Tibial artery (tissue), 4 donors: ENCODE measurements around the gene MICAL2.

ENCODE experiments used
- DNase-seq, 2 donors: peaks; one replicate each; pipeline ENCODE4 v3.0.0-alpha.2; 2019
- H3K27ac ChIP-seq, 2 donors: fragments of 200-600 bp; sonication (generic) in 1 of 2; 1 replicate in 1 of 2; 2 replicates in 1 of 2; pipeline ENCODE4 v1.5.1; 2018 to 2019; ENCODE audit warnings: mild to moderate bottlenecking in 1 of 2
- H3K27me3 ChIP-seq, 2 donors: fragments of 200-600 bp; sonication (generic) in 1 of 2; one replicate each; pipeline versions ENCODE4 v1.5.1 to v1.6.0; 2016 to 2019
- H3K36me3 ChIP-seq, 3 donors: fragments of 200-600 bp; sonication (generic) in 2 of 3; one replicate each; pipeline ENCODE4 v1.5.1; 2016 to 2019; ENCODE audit warnings: mild to moderate bottlenecking in 2 of 3
- H3K4me1 ChIP-seq, 4 donors: fragments of 200-600 bp; sonication (generic) in 2 of 4; 1 replicate in 3 of 4; 2 replicates in 1 of 4; pipeline ENCODE4 v1.5.1; 2016 to 2019
- H3K4me3 ChIP-seq, 2 donors: fragments of 200-600 bp; sonication (generic) in 1 of 2; 1 replicate in 1 of 2; 2 replicates in 1 of 2; pipeline ENCODE4 v1.5.1; 2018 to 2019; ENCODE audit warnings: mild to moderate bottlenecking in 2 of 2
- H3K9me3 ChIP-seq, 3 donors: fragments of 200-600 bp; sonication (generic) in 1 of 3; one replicate each; pipeline ENCODE4 v1.5.1; 2016 to 2019
- CTCF ChIP-seq, 2 experiments: fragments of 200-600 bp in 1 of 2; fragments of 450-650 bp in 1 of 2; IDR thresholded peaks; one replicate each; pipeline ENCODE4 v1.5.1; 2017 to 2019; ENCODE audit warnings: antibody characterized with exemption in 2 of 2, mild to moderate bottlenecking in 1 of 2, moderate library complexity in 1 of 2
- intact Hi-C: fragments of 100-400 bp; cut with DNase I; formaldehyde crosslinking; loops from one replicate; pipeline ENCODE4 v1.15.0; 2023; ENCODE audit warnings: low total_unique reads

MICAL2 gene

DNA sequence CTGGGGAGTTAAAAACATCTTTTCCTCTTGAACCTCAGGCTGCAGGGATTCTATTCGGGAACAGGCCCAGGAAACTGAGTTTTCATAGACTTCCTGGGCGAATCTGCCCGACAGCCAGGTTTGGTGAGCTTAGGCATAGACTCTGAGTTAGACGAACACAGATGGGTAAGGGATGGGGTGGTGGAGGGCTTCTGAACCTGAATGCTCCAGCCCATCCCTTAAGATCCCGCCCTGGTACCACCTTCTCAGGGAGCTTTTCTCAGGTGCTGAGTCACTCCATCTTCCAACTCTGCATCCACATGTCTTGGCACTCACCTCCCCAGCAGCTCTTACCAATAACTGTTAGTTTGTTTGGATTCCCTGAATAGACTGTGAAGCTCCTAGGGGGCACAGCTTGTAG is 37.4 kb downstream of the MICAL2 start:
- peak overlapping the region; percentile 43 to 91 for H3K27ac ChIP-seq
- TF ChIP-seq CTCF (IDR thresholded peaks at IDR 0.05), result no peak
- peaks cover under 1% of the 10 kb centered on the region in 3 donors for H3K36me3 ChIP-seq
- H3K27me3 ChIP-seq, result no peaks in the 10 kb centered on the region
- H3K4me1 ChIP-seq, result peaks cover 0 to 82% (median 47%) of the 10 kb centered on the region in 4 donors
- no peaks in the 10 kb centered on the region for H3K9me3 ChIP-seq
- intact Hi-C loops, result no loop called here
- no peak overlapping the region for H3K4me3 ChIP-seq
- peak in 1 of 2 donors; percentile 54 for DNase-seq

DNA sequence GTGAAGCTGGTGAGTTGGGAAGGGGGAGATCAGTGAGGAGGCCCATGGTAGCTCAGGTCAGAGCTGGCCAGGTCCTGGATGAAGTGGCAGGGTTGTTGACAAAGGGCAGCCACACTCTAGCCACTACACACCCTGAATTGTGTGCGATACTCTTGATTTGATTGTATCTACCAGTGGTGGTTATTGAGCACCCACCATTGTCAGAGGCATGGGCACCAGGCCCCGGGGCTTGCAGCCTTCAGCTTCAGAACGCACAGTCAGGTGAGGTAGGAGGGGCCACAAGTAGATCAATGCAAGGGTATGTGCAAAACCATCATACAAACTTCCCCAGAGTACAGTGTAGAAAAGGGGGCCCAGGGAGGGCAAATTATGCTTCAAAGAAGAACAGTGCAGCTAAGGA is 38.1 kb downstream of the MICAL2 start:
- peak in 1 of 2 donors; percentile 51 for DNase-seq
- no peak for TF ChIP-seq CTCF (IDR thresholded peaks at IDR 0.05)
- Histone ChIP-seq H3K4me3 (no peak overlapping the region), H3K9me3 (no peaks in the 10 kb centered on the region), H3K4me1 (peaks cover 0 to 82% (median 41%) of the 10 kb centered on the region in 4 donors), H3K36me3 (peaks cover 6 to 7% (median 6%) of the 10 kb centered on the region in 3 donors), H3K27me3 (no peaks in the 10 kb centered on the region), H3K27ac (peak overlapping the region; percentile 43 to 91)
- intact Hi-C loops, result no loop called here

- Histone ChIP-seq H3K27ac (peak overlapping the region; percentile 43 to 91), H3K4me3 (no peak overlapping the region), H3K9me3 (no peaks in the 10 kb centered on the region), H3K4me1 (peaks cover 0 to 82% (median 39%) of the 10 kb centered on the region in 4 donors), H3K27me3 (no peaks in the 10 kb centered on the region), H3K36me3 (peaks cover 11% of the 10 kb centered on the region in 3 donors)
- no peak for TF ChIP-seq CTCF (IDR thresholded peaks at IDR 0.05)
- intact Hi-C loops, result no loop called here
- peak in 1 of 2 donors; percentile 44 for DNase-seq
Observed at GRCh38 chr11:12148882-12149281, 38.5 kb downstream of the MICAL2 start.

DNA sequence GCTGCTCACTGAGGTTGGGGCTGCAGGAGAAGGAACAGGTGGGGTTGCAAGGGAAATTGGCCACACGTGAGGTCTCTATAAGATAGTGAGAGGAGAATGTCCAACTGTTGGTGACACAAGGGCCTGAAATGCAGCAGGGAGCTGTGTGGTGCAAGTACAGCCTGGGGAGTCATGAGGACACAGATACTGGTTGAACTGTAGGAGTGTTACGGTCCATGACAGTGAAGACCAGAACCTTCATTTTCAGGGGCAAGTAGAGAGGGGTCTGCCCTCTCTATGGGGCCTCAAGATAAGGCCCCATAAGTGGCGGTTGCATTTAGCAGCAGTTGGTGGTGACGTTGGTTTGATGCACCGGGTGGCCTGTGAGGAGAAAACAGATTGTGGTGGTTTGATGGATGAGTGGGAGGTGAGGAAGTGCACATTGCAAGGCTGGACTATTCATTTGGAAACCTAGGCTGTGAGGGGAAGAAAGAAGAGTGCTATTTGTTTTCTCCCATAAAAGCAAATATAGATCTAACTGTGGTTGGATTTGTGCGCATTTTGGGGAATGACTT is 39.4 kb downstream of the MICAL2 start:
- H3K4me3 ChIP-seq, result no peak overlapping the region
- H3K27ac ChIP-seq, result peak overlapping the region; percentile 43 to 91
- H3K36me3 ChIP-seq, result peaks cover 18 to 20% (median 19%) of the 10 kb centered on the region in 3 donors
- H3K27me3 ChIP-seq, result no peaks in the 10 kb centered on the region
- H3K9me3 ChIP-seq, result no peaks in the 10 kb centered on the region
- no peak for TF ChIP-seq CTCF (IDR thresholded peaks at IDR 0.05)
- H3K4me1 ChIP-seq, result peaks cover 0 to 82% (median 36%) of the 10 kb centered on the region in 4 donors
- intact Hi-C loops, result no loop called here
- DNase-seq, result no peak

DNA sequence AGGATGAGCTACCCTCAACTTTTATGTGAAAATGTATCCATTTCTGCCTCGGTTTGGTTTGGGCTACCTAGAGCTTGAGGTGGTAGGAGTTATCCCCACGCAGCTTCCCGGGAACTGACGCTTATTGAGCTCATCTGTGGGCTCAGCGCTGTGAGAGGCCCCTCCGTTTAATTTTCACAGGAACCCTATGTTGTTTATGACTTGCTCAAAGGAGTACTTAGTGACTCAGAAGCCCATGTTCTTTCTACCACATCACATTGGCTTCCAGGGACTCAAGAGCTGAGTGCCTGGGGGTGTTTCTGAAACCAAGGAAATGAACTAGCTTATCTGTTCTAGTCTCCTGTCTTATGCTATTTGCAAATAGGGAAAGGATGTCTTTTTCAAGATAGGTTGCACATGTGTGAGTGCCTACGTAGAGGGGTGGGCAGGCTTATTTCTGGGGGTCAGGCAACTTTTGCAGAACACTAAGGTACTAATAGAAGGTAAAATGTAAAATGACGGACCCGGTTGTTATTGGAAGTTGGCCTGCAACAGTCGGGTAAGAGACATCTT is 40.5 kb downstream of the MICAL2 start:
- DNase-seq, result no peak
- Histone ChIP-seq H3K4me3 (no peak overlapping the region), H3K36me3 (peaks cover 22 to 30% (median 29%) of the 10 kb centered on the region in 3 donors), H3K27ac (peak overlapping the region; percentile 43 to 91), H3K9me3 (no peaks in the 10 kb centered on the region), H3K27me3 (no peaks in the 10 kb centered on the region), H3K4me1 (peaks cover 0 to 83% (median 35%) of the 10 kb centered on the region in 4 donors)
- TF ChIP-seq CTCF (IDR thresholded peaks at IDR 0.05), result no peak
- intact Hi-C loops, result no loop called here
